Ovary (tissue), 3 donors: ENCODE data around the gene SFMBT2.

Source experiments
- CTCF ChIP-seq, 3 donors: fragments of 450-650 bp in 2 of 3; fragments of 200-600 bp in 1 of 3; IDR thresholded peaks; one replicate each; pipeline versions ENCODE4 v1.5.1 to v1.8.0; 2016 to 2022; ENCODE audit warnings: antibody characterized with exemption in 3 of 3, mild to moderate bottlenecking in 1 of 3
- EP300 ChIP-seq: sonication (generic); formaldehyde crosslinking; IDR thresholded peaks from one replicate; pipeline ENCODE4 v1.6.1; 2017; ENCODE audit warnings: antibody characterized with exemption
- POLR2A ChIP-seq: fragments of 450-650 bp; IDR thresholded peaks from one replicate; pipeline ENCODE4 v1.6.1; 2017; ENCODE audit warnings: antibody characterized with exemption, mild to moderate bottlenecking, moderate library complexity
- donor health status: DM: no; HTN: no; CAD: no.

- TF ChIP-seq CTCF (IDR thresholded peaks at IDR 0.05): no peak
- no peak for TF ChIP-seq POLR2A
- TF ChIP-seq EP300: no peak
Observed at GRCh38 chr10:7209458-7209857, 201.4 kb downstream of the SFMBT2 start.
